ENCODE results near the gene PPIL1. TPM values are rescaled to one million over a fixed set of nuclear protein-coding genes. Genes with fewer than 3 reads are reported as not detected.
A peak's percentile ranks its signal among the peaks of the same experiment; 100 is the strongest.

PPIL1 gene
- total RNA-seq, 3 donors from 2014 or later: 4.5 to 24.7 (median 19.7) TPM

DNA sequence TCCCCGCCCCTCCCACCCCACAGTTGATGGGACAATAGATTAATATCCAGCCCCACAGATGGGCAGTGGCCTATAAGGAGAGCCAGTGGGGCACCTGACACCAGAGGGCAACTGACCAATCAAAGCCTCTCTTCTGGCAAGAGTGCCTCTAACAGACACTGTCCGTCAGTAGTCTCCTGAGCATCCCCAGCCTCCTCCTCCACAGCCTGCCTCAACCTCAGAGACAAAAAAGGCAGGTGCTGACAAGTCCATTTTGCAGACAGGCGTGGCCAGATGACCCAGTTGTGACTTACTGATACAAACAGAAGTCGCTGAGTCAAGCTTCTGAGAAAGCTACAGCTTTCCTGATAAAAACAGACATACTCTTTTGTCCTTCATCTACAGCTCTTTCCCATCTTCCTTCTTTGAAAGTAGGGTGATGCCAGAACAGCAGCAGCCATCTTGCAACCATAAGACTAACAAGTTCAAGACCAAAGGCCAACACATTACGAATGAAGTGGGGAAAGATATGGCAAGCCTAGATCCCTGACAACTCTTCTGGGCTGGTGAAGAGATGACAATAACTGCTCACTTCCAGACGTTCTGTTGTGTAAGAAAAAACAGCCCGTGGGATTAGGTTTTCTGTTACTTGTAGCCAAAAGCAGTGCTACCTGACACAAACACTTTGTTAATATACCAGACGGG lies 12.3 kb downstream of the PPIL1 start:
- H3K27me3 ChIP-seq: no peaks in the 10 kb centered on the region
- no peak overlapping the region for H3K27ac ChIP-seq
- no peak overlapping the region for H3K4me3 ChIP-seq
- H3K4me1 ChIP-seq: no peaks in the 10 kb centered on the region
- H3K36me3 ChIP-seq: no peaks in the 10 kb centered on the region
- intact Hi-C loops (cut with DNase I; ENCODE audit: low total_unique reads): no loop called here
- TF ChIP-seq POLR2AphosphoS5 (IDR thresholded peaks at IDR 0.05): no peak
- TF ChIP-seq POLR2A (IDR thresholded peaks at IDR 0.05): no peak
- TF ChIP-seq, protein P1, sequence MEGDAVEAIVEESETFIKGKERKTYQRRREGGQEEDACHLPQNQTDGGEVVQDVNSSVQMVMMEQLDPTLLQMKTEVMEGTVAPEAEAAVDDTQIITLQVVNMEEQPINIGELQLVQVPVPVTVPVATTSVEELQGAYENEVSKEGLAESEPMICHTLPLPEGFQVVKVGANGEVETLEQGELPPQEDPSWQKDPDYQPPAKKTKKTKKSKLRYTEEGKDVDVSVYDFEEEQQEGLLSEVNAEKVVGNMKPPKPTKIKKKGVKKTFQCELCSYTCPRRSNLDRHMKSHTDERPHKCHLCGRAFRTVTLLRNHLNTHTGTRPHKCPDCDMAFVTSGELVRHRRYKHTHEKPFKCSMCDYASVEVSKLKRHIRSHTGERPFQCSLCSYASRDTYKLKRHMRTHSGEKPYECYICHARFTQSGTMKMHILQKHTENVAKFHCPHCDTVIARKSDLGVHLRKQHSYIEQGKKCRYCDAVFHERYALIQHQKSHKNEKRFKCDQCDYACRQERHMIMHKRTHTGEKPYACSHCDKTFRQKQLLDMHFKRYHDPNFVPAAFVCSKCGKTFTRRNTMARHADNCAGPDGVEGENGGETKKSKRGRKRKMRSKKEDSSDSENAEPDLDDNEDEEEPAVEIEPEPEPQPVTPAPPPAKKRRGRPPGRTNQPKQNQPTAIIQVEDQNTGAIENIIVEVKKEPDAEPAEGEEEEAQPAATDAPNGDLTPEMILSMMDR (IDR thresholded peaks at IDR 0.05): no peak
- DNase-seq (ENCODE audit: low spot score in 2 of 2): no peak
- H3K9me3 ChIP-seq: no peaks in the 10 kb centered on the region

DNA sequence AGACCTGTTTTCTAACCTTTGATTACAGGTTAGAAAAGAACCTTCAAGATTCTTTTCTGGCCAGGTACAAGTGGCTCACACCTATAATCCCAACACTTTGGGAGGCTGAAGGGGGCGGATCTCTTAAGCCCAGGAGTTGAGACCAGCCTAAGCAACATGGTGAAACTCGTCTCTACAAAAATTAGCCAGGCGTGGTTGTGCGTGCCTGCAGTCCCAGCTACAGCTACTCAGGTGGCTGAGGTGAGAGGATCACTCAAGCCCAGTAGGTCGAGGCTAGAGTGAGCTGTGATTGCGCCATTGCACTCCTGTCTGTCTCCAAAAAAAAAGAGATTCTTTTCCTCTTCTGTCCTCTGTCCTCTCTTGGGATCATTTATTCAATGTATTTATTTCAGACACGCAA lies 14.5 kb downstream of the PPIL1 start:
- Histone ChIP-seq H3K4me3 (no peak overlapping the region), H3K27me3 (no peaks in the 10 kb centered on the region), H3K36me3 (no peaks in the 10 kb centered on the region), H3K4me1 (no peaks in the 10 kb centered on the region), H3K9me3 (no peaks in the 10 kb centered on the region), H3K27ac (no peak overlapping the region)
- intact Hi-C loops (cut with DNase I; ENCODE audit: low total_unique reads): no loop called here
- no peak for TF ChIP-seq POLR2A (IDR thresholded peaks at IDR 0.05)
- TF ChIP-seq, protein P1 (IDR thresholded peaks at IDR 0.05): no peak
- TF ChIP-seq POLR2AphosphoS5 (IDR thresholded peaks at IDR 0.05): no peak
- DNase-seq (ENCODE audit: low spot score in 2 of 2): no peak

DNA sequence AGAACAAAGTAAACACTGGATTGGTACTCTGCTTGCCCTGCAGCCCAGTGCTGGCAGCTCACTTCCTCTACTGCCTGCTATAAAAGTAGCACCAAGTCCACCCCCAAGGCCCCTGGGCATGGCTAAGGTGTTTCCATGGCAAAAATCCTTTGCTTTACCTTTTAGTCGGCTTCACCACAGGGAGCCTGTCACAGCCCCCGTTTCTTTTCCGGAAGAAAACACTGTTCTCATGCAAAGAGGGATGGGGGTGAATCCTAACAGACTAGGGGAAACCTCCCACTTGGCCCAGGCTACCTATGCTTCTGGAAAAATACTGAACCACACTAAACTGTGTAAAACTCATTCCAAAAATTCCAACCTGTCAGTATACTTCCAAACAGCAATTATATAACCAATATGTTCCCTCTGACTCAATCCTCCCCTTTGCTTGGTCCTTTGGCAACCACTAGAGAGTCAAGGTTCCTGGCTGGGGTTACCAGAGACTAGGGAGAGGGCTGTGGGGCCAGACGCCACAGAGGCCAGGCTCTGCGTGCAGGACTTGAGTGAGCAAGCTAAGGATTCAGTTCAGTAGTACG lies 16.1 kb downstream of the PPIL1 start:
- H3K9me3 ChIP-seq: no peaks in the 10 kb centered on the region
- H3K4me1 ChIP-seq: no peaks in the 10 kb centered on the region
- no peaks in the 10 kb centered on the region for H3K27me3 ChIP-seq
- intact Hi-C loops (cut with DNase I; ENCODE audit: low total_unique reads): no loop called here
- peak overlapping the region in 2 of 3 donors; percentile 20 to 26 for H3K4me3 ChIP-seq
- H3K36me3 ChIP-seq: no peaks in the 10 kb centered on the region
- peak in 1 of 2 donors; percentile 50 for DNase-seq (ENCODE audit: low spot score in 2 of 2)
- peak overlapping the region; percentile 70 to 78 for H3K27ac ChIP-seq
- TF ChIP-seq, protein P1 (IDR thresholded peaks at IDR 0.05): no peak
- TF ChIP-seq POLR2A (IDR thresholded peaks at IDR 0.05): no peak
- TF ChIP-seq POLR2AphosphoS5 (IDR thresholded peaks at IDR 0.05): no peak

DNA sequence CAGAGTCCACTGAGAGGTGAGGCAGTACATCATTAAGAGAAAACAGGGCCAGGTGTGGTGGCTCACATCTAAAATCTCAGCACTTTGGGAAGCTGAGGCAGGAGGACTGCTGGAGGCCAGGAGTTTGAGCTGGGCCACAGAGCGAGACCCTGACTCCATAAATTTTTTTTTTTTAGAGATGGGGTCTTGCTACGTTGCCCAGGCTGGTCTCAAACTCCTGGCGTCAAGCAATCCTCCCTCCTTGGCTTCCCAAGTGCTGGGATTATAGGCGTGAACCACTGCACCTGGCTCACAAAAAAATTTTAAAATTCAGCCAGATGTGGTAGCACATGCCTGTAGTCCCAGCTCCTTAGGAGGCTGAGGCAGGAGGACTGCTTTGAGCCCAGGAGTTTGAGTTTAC lies 17.3 kb downstream of the PPIL1 start:
- Histone ChIP-seq H3K4me1 (peaks cover 0 to 6% of the 10 kb centered on the region in 2 donors), H3K36me3 (no peaks in the 10 kb centered on the region), H3K4me3 (no peak overlapping the region), H3K27ac (no peak overlapping the region), H3K27me3 (no peaks in the 10 kb centered on the region), H3K9me3 (no peaks in the 10 kb centered on the region)
- no peak for TF ChIP-seq POLR2AphosphoS5 (IDR thresholded peaks at IDR 0.05)
- no peak for TF ChIP-seq POLR2A (IDR thresholded peaks at IDR 0.05)
- TF ChIP-seq, protein P1 (IDR thresholded peaks at IDR 0.05): no peak
- intact Hi-C loops (cut with DNase I; ENCODE audit: low total_unique reads): no loop called here
- DNase-seq (ENCODE audit: low spot score in 2 of 2): no peak

DNA sequence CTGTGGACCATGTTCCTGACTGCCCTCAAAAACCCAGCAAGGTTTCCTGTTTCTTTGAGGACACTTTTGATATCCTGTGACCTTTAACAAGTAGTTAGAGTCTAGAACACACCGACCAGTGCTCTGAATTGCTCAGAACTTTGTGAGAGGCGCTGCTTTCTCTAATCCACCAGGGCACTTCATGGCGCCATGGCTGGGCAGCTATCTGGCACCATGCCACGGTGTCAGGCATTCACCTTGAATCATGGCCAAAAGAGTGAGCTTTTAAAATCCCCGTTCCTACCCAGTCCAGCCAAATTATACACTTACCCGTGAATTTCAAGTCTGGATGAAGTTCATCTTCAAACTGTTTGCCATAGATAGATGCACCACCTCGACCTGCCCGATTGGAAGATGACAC lies 18.3 kb downstream of the PPIL1 start:
- Histone ChIP-seq H3K4me3 (no peak overlapping the region), H3K36me3 (no peaks in the 10 kb centered on the region), H3K27ac (no peak overlapping the region), H3K4me1 (peaks cover 0 to 6% of the 10 kb centered on the region in 2 donors), H3K9me3 (no peaks in the 10 kb centered on the region), H3K27me3 (no peaks in the 10 kb centered on the region)
- DNase-seq (ENCODE audit: low spot score in 2 of 2): no peak
- intact Hi-C loops (cut with DNase I; ENCODE audit: low total_unique reads): no loop called here
- TF ChIP-seq, protein P1 (IDR thresholded peaks at IDR 0.05): no peak
- TF ChIP-seq POLR2A (IDR thresholded peaks at IDR 0.05) (no peak), POLR2AphosphoS5 (IDR thresholded peaks at IDR 0.05) (no peak)
